NCI-H1694 treated with DMSO at 0.1 percent for 48 hours (cell line): ENCODE measurements around the gene STPG3.
A peak's percentile ranks its signal among the peaks of the same experiment; 100 is the strongest.

Experiments
- DNase-seq: peaks from one replicate; lab custom pipeline; 2025; lab: John Stamatoyannopoulos, UW

The STPG3 gene

DNA sequence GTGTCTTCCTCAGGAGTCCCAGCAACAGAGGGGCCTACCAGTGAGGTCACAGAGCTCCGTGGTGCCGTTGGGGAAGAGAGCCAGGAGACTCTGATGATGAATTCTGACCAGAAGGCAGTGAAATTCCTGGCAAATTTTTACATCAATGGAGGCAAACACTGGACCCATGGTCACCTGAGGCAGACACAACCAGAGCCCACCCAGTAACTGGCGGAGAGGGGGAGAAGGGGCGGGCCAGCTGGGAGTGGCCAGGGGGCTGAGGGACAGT is at the start of gene STPG3:
Gene STPG3, plus strand, starts transcription at position 93 of the 268 bp plus-strand sequence. Its CDS starts 1 bp downstream, at position 94.
- DNase-seq: no peak

DNA sequence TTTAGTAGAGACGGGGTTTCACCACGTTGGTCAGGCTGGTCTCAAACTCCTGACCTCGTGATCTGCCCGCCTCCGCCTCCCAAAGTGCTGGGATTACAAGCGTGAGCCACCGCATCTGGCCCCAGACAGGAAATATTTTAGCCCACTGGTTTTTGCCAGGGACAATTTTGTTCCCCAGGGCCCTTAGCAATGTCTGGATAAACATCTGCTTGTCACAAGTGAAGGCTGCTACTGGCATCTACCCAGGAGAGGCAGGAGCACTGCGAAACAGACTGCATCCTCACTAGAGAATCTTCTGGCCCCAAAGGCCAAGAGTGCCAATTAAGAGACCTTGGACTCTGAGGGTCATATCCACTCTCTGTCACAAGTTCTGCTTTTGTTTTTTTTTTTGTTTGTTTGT is 48.1 kb upstream of the STPG3 start:
- DNase-seq: no peak

DNA sequence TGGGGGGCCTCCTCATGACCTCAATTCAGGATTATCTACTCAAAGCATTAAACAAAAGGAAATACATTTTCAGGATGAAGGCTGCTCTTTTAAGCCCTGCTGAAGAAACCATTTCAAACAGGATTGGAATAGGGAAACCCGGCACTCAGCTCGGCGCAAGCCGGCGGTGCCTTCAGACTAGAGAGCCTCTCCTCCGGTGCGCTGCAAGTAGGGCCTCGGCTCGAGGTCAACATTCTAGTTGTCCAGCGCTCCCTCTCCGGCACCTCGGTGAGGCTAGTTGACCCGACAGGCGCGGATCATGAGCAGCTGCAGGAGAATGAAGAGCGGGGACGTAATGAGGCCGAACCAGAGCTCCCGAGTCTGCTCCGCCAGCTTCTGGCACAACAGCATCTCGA is 46.4 kb upstream of the STPG3 start:
- DNase-seq: no peak

DNA sequence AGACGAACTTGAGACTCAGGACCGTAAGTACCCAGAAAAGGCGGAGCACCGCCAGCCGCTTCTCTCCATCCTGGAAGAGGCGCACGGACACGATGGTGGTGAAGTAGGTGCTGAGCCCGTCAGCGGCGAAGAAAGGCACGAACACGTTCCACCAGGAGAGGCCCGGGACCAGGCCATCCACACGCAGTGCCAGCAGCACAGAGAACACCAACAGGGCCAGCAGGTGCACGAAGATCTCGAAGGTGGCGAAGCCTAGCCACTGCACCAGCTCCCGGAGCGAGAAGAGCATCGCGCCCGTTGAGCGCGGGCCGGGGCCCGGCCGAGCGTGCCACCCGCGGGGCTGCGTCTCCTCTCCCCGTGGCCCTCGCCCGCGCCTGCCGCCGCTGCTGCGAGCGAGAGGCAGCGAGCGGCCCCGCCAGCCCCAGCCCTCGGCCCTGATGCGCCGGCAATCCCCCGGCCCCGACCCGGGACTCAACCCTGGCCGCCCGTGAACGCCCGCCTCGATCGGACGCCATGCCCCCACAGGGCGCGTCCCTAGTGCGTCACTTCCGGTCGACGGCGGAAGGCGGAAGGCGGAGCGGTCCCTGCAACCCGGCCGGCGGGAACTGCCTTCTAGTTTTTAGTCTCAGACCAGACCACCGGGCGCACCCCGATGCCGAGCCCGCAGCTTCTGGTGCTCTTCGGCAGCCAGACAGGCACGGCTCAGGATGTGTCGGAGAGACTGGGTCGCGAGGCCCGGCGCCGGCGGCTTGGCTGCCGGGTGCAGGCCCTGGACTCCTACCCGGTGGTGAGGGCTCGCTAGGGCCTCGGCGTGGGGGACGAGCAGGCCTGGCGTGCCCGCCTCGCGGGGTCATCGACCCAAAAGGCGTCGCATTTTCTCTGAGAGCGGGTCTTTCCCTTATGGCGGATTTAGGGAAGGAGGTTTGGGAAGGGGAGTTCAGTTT is 45.7 kb upstream of the STPG3 start, which contains the start of the genes NDOR1 and TMEM203:
Gene NDOR1, plus strand, starts transcription at position 575 of the 944 bp plus-strand sequence. Its CDS starts 78 bp downstream, at position 653.
Gene TMEM203, minus strand, starts transcription at position 523 of the 944 bp plus-strand sequence. Its CDS starts 234 bp downstream, at position 289.
- peak; percentile 42 for DNase-seq

DNA sequence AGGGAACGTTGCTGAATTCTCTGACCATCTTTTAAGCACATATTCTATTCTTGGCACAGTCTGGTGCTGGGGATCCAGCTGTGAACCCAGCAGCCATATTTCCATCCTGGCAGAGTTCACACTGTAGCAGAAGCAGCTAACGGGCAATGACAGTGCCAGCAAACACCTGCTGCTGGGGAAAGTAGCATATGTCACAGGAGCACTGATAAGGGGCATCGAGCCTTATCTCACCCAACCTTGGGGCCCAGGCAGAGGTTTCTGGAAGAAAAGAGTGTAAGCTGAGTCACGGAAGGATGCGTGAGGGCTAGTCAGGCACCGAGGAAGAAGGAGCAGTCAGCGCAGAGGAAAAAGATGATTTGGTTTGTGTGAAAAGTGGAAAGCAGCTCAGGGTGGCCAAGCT is 44.5 kb upstream of the STPG3 start:
- no peak for DNase-seq

DNA sequence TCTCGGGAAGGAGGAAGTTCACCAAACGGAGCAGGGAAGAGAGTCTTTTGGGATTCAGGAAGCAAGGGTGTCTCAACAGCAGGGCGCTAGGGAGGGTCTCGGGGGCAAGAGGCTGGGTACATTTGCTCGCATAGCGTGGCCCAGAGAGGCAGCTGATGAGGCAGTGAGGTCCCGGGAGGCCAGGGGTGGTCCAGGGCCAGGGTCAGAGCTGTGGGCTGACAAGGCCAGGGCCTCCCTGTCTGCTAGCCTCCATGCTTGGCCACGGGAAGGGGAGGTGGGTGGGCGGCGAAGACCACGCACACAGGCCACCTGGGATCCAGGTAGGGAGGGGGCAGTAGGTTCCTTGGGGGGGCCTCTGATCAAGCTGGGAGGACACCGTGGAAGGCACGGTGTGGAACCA is 39.6 kb upstream of the STPG3 start:
- no peak for DNase-seq

DNA sequence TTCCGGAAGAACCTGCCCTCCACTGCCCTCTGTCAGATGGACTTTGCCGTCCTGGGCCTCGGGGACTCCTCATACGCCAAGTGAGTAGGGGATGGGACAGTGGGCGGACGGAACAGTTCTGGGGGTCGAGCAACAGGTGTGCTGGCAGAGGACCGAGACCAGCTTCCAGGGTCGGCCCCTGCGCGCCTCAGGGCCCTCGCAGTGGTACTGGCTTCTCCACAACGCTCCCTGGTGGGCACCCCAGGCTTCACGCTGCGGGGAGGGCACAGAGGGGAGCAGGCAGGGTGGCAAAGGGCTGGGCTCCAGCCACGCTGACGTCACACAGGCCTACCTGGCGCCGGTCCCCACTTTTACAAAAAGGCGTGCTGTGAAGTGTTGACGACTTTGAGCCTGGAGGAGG is 38.6 kb upstream of the STPG3 start:
- DNase-seq: no peak

DNA sequence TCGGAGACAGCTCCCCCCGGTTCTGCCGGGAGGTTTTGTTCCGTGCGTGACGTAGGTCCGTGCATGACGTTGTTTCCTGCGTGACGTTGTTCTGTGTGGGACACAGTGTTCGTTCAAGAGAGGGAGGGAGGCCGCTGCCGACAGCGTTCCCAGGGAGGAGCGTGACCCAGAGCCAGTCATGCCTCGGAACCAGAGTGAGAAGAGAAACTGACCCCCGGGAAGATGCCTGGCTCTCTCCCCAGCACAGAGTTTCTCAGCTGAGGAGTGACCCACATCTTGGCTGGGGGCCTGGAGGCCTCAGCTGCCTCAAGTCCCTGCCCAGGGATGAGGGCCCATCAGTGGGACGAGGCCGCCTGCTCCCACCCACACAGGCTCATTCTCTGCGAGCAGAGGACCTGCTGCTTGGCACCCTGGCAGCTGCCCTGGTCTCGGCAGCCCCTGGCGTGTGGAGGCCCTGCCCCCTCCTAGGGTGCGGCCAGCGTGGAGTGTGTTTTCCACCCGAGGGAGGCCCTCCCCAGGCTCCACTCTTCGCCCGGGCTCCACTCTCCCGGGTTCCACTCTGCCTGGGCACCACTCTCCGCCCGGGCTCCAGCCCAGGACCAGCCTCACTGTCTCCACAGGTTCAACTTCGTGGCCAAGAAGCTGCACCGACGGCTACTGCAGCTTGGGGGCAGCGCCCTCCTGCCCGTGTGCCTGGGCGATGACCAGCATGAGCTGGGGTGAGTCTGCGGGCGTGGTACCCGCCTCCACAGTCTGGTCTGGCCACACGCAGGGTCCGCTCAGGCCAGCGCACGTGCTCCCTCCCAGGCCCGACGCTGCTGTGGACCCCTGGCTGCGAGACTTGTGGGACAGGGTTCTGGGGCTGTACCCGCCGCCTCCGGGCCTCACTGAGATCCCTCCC is 37.7 kb upstream of the STPG3 start:
- DNase-seq: no peak

DNA sequence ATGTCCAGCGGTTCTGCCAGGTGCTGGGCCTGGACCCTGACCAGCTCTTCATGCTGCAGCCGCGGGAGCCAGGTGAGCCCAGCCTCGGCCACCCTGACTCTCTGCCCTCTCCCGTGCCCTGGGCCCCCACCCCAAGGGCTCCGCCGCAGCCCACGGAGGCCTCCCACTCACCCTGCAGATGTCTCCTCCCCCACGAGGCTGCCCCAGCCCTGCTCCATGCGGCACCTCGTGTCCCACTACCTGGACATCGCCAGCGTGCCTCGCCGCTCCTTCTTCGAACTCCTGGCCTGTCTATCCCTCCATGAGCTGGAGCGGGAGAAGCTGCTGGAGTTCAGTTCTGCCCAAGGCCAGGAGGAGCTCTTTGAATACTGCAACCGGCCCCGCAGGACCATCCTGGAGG is 36.5 kb upstream of the STPG3 start:
- no peak for DNase-seq

DNA sequence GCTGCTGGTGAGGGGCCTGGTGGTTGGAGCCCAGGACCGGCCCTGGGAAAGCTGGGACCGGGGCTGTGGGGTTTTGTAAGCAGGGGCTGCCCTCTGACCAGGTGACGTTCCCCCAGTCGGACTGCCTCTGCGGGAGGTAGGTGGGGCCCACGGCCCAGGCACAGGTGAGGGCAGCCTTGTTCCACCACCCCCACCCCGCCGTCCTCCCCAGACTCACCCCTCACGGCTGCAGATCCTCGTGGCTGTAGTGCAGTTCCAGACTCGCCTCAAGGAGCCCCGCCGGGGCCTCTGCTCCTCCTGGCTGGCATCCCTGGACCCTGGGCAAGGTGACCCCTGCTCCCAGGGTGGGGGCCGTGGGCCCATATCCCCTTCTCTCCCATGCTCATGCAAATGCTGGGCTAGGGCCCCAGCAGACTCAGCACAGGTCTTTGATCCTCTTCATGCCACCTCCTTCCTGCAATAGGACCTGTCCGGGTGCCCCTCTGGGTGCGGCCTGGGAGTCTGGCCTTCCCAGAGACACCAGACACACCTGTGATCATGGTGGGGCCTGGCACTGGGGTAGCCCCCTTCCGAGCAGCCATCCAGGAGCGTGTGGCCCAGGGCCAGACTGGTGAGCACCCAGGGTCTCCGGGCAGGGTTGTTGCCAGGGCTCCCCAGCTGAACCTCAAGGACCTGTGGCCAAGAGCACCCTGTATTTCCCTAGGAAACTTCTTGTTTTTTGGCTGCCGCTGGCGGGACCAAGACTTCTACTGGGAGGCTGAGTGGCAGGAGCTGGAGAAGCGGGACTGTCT is 35.7 kb upstream of the STPG3 start:
- no peak for DNase-seq

DNA sequence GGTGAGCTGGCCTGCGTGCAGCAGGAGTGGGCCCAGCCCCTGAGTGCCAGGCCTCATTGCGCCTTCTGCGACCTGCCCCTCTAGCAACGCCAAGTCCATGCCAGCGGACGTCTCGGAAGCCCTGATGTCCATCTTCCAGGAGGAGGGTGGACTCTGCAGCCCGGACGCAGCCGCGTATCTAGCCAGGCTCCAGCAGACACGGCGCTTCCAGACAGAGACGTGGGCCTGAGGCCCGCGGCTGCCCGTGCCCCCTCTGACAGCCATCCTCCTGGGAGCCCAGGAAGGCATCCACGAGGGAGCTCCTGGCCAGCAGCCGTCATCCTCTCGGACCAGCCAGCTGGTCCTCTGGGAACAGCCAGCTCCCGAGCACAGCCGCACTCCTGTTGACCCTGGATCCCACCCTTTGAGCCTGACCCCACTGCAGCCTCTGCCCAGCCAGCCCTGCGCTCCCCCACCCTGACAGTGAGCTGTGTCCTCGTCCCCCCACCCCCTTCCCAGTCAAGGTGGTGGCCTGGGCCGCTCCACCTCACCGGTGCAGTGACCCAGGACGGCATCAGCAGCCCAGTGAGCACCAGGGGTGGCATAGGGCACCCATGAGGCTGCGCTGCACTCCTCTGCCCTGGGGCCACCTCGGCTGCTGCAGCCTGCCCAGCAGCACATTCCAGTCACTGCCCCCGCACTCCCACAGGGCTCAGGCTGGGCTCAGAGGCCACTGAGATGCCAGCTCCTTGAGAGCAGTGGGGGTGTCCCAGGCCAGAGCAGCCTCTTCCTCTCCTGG is 34.7 kb upstream of the STPG3 start:
- no peak for DNase-seq

DNA sequence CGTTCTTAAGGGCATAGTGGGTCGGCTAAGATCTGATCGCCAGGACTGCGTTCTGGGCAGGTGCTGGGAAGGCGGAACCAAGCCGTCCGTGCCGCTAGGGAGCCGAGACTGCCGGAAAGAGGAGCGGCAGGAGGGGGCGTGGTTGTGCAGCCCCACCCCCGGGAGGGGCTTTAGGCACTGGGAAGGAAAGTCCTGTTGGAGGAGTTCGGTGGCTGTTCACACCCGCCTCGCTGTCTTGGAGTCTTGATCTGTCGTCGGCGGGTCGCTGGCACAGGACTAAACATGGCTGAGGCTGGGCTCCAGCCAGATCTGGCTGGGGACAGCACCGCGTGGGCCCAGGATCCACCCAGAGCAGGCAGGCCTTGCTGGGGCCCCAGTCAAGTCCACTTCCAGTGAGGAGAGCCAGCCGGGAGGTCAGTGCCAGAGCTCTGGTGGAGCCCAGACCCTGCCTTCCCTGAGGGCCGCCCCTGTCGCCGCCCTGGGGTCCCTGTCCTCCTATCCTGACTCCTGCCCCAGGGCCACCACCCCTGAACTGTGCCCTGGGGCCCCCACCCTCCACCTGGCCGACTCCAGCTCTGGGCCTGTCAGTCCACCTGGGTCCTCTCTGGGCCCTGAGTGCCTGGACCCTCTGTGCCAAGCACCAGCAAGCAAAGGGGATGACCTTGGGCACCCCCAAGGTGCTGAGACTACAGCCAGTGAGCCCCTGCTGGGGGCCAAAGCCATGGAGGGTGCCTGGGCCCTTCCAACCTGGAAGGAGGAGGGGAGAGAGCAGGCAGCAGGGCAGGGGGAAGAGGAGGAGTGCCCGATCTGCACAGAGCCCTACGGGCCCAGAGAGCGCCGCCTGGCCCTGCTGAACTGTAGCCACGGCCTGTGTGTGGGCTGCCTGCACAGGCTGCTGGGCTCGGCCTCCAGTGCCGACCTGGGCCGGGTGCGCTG is 33.5 kb upstream of the STPG3 start:
- no peak for DNase-seq

DNA sequence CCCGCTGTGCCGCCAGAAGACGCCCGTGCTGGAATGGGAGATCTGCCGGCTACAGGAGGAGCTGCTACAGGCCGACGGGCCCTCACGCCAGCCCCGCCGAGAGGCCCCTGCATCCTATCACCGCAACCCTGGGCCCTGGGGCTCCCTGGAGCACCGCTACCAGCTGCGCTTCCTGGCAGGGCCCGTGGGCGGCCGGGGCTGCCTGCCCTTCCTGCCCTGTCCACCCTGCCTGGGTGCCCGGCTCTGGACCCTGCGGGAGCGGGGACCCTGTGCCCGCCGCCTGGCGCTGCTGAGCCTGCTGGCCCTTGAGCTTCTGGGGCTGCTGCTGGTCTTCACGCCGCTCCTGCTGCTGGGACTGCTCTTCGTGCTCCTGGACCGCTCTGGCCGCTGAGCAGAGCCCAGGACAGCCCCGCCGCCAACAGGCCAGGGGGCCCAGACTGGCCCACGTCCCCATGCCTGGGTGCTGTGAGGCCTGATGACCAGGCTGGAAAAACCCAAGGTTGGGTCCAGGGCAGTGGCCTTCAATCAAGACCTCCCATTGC is 32.8 kb upstream of the STPG3 start:
- no peak for DNase-seq

DNA sequence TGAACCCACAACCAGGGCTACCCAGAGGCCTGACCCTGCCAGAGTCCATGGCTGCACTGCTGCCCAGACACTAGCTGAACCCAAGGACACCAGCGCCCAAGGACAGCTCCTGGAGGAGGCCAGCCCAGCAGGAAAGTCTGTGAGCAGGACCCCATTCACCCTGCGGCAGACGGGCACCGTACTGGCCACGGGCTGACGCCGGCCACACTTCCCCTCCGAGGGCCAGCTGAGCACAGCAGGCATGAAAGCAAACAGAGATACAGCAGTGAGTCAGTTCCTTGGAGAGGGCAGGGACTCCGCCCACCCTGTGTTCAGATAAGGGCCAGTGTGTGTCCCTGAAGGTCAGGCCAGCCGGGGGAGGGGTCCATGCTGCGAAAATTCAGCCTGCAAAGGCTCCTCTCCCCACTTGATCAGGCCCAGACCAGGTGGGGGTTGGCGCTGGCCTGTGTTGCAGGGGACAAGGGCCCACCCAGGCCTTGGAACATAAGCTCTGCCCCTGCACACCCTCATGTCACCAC is 32.3 kb upstream of the STPG3 start:
- DNase-seq: no peak

DNA sequence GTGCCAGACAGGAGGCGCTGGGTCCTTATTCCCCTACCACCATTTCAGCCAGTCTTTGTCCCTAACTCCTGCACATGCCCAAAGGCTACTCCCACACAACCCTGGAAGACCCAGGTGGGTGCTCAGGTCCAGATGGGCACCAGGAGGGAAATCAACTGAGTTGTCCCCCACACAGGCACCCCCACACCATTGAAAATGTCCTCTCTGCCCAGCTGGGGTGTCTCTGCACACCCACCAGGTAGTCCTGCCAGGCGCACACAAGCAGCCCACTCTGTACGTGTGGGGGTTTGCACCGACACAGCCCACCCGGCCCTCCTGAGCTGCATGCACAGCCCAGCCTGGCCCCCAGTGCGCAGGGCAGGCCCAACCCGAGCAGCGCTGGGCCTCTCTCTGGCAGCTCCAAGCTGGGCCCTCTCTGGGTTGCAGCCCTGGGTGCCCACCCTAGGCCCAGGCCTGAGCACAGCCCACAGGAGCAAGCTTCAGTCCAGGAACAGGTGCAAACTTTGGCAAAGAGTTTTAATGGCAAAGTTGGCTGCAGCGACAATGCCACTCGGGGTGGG is 31.2 kb upstream of the STPG3 start:
- DNase-seq: no peak

DNA sequence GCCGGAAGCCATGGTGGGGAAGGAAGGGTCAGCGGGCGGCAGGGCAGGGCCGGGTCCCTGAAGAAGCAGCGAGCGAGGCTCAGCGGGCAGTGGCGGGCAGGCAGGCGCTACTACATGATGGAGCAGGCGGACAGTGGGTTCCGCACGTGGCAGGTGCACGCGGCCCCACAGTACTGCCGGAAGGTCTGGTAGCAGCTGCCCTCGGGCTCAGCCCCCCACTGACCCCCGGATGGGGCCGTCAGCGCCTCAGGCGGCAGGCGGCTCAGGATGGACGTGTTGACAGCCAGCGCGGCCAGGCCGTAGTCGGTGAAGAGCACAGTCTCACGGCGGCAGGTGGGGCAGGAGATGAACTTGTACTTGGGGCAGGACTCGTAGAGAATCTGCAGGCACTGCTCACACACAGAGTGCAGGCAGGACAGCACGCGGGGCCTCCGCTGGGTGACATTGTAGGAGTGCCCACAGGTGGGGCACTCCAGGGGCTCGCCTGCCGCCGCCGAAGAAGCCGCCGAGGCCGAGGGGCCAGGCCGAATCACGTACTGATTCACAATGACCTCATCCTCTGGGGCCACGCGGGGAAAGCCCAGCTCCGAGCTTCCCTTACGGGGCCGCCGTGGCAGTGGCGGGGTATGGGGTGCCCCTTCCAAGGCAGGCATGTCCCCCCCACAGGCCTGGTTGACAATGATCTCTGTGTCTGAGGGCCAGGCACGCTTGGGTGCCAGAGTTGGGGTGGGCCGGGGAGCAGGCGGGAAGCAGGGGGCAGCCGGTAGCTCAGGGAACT is 30.6 kb upstream of the STPG3 start:
- DNase-seq: no peak

DNA sequence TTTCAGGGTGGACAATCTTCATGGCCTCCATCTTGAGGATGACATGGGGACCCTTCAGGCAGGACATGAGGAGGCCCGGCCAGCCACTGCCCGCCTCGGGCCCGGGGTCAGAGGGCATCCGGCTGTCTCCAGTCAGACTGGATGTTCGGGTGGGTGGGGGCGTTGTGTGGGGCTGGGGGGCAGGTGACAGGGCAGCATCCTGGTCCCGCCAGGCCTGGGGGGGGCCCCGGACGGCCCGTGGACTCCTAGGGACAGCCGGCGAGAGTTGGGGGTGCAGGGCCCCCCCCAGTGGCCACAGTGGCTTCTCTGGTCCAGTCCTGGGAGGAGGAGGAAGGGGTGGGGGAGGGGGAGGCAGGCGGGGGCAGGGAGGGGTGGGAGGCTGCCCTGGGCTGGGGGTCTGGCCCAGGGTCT is 30.0 kb upstream of the STPG3 start:
- no peak for DNase-seq

DNA sequence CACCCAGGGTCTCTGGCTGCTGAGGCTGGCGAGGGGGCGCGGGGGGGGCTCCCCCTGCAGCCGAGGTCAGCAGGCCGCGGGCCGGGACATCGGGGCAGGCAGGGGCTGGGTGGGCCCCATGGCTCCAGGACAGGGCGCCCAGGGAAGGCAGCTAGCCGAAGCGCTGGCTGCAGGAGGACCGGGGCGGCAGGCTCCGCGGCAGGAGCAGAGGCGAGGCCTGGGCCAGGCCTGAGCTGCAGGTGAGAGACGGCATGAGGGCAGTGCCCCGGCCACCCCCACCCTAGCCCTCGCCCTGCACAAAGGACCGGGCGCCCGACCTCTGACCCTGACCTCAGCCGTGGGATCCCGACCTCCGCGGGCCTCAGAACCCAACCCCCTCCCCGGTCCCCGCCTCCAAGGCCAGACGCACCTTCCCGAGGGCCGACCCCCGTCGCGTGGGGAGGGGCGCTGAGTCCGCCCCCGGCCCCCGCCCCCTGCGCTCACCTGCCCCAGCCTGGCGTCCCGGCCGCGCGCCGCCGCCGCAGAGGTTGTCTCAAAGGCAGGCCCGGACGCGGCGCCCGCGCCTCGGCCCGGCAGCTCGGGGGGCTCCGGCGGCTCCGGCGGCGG is 29.5 kb upstream of the STPG3 start:
- DNase-seq: no peak
